GM21526 (cell line): ENCODE results near the gene IL37.

Experiments used
- ATAC-seq: cut with Tn5 transposase; IDR thresholded peaks from one replicate; pipeline ENCODE4 v1.9.1; 2021; ENCODE audit warnings: moderate library complexity; ENCODE audit not compliant: unreplicated experiment, low FRiP score

IL37 gene

GRCh38 chr2:112954364-112954763 is 43.4 kb downstream of the IL37 start:
- ATAC-seq, result no peak

- ATAC-seq, result no peak
Measured at GRCh38 chr2:112957511-112957910, 46.5 kb downstream of the IL37 start.

- ATAC-seq, result no peak
Measured at GRCh38 chr2:112958428-112959108, 47.6 kb downstream of the IL37 start.

GRCh38 chr2:112959109-112959812 is 48.3 kb downstream of the IL37 start:
- no peak for ATAC-seq

GRCh38 chr2:112960230-112960825 is 49.4 kb downstream of the IL37 start:
- no peak for ATAC-seq

- ATAC-seq, result no peak
Measured at GRCh38 chr2:112962308-112963175, 51.6 kb downstream of the IL37 start.

GRCh38 chr2:112967023-112967422 is 56.1 kb downstream of the IL37 start:
- no peak for ATAC-seq
